Peyer's patch (tissue), 4 donors: ENCODE data around the gene MLST8. TPM values are rescaled to one million over a fixed set of nuclear protein-coding genes. Genes with fewer than 3 reads are reported as not detected.

Experiments used
- DNase-seq, 3 donors: peaks; one replicate each; pipeline ENCODE4 v3.0.0-alpha.2; 2017 to 2019
- H3K27ac ChIP-seq, 4 donors: fragments of 200-600 bp; sonication (generic); one replicate each; pipeline ENCODE4 v1.5.1; 2016 to 2019
- H3K27me3 ChIP-seq, 2 donors: fragments of 200-600 bp; sonication (generic); one replicate each; pipeline ENCODE4 v1.5.1; 2019
- H3K36me3 ChIP-seq, 3 donors: fragments of 200-600 bp; sonication (generic); one replicate each; pipeline ENCODE4 v1.5.1; 2016 to 2019
- H3K4me1 ChIP-seq, 4 donors: fragments of 200-600 bp; sonication (generic); one replicate each; pipeline ENCODE4 v1.5.1; 2016 to 2019
- H3K4me3 ChIP-seq, 4 donors: fragments of 200-600 bp; sonication (generic); 1 replicate in 3 of 4; 2 replicates in 1 of 4; pipeline ENCODE4 v1.5.1; 2016 to 2019; ENCODE audit warnings: mild to moderate bottlenecking in 1 of 4
- H3K9me3 ChIP-seq, 4 donors: fragments of 200-600 bp; sonication (generic); one replicate each; pipeline ENCODE4 v1.5.1; 2016 to 2019; ENCODE audit warnings: mild to moderate bottlenecking in 1 of 4
- POLR2A ChIP-seq, 2 donors: fragments of 450-650 bp; IDR thresholded peaks; one replicate each; pipeline ENCODE4 v1.5.1; 2017; ENCODE audit warnings: antibody characterized with exemption in 2 of 2, mild to moderate bottlenecking in 2 of 2, moderate library complexity in 2 of 2
- total RNA-seq, 4 donors: library from RNA; depleted of rRNA; stranded (reverse); fragments of >200 nt; gene quantifications; one replicate each; pipeline ENCODE4 v1.1.0, GENCODE V29; 2016
- TF ChIP-seq, protein P1 (sequence below), 6 experiments: fragments of 450-650 bp in 4 of 6; fragments of 200-600 bp in 2 of 6; sonication (generic) in 1 of 6; IDR thresholded peaks; one replicate each; pipeline ENCODE4 v1.5.1; 2017 to 2019; ENCODE audit warnings: antibody characterized with exemption in 6 of 6, mild to moderate bottlenecking in 3 of 6, moderate library complexity in 1 of 6

The MLST8 gene
- total RNA-seq, 4 donors from 2014 or later: 45.7 to 95.7 (median 69.4) TPM

GRCh38 chr16:2188395-2188794, 16.9 kb upstream of the MLST8 start:
- Histone ChIP-seq H3K4me3 (no peak overlapping the region), H3K36me3 (no peaks in the 10 kb centered on the region), H3K9me3 (no peaks in the 10 kb centered on the region), H3K27me3 (no peaks in the 10 kb centered on the region), H3K4me1 (no peaks in the 10 kb centered on the region), H3K27ac (no peak overlapping the region)
- no peak for TF ChIP-seq POLR2A (IDR thresholded peaks at IDR 0.05)
- TF ChIP-seq, protein P1, sequence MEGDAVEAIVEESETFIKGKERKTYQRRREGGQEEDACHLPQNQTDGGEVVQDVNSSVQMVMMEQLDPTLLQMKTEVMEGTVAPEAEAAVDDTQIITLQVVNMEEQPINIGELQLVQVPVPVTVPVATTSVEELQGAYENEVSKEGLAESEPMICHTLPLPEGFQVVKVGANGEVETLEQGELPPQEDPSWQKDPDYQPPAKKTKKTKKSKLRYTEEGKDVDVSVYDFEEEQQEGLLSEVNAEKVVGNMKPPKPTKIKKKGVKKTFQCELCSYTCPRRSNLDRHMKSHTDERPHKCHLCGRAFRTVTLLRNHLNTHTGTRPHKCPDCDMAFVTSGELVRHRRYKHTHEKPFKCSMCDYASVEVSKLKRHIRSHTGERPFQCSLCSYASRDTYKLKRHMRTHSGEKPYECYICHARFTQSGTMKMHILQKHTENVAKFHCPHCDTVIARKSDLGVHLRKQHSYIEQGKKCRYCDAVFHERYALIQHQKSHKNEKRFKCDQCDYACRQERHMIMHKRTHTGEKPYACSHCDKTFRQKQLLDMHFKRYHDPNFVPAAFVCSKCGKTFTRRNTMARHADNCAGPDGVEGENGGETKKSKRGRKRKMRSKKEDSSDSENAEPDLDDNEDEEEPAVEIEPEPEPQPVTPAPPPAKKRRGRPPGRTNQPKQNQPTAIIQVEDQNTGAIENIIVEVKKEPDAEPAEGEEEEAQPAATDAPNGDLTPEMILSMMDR (IDR thresholded peaks at IDR 0.05): no peak
- DNase-seq: no peak

DNA sequence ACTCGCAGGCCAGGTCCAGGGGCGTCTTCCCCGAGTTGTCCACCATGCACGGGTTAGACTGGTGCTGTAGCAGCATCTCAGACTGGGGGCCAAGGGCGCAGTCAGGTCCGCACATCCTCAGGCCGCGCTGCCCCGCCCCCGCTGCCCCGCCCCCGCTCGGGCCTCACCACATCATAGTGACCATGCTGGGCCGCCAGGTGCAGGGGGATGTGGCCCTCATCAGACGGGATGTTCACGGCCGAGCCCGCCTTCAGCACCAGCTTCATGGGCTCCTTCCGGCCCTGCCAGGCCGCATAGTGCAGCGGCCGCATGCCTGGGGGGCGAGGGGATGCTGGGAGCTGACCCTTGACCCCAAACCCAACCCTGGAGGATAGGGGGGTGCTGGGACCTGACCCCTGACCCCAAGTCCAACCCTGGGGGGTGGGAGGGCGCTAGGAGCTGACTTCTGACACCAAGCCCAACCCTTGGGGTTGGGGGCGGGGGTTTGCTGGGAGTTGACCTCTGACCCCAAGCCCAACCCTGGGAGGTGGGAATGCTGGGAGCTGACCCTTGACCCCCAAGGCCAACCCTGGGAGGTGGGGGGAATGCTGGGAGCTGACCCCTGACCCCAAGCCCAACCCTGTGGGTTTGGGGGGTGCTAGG, 15.9 kb upstream of the MLST8 start:
- Histone ChIP-seq H3K36me3 (no peaks in the 10 kb centered on the region), H3K27ac (no peak overlapping the region), H3K4me3 (no peak overlapping the region), H3K4me1 (no peaks in the 10 kb centered on the region), H3K9me3 (no peaks in the 10 kb centered on the region), H3K27me3 (no peaks in the 10 kb centered on the region)
- DNase-seq: no peak
- no peak for TF ChIP-seq POLR2A (IDR thresholded peaks at IDR 0.05)
- TF ChIP-seq, protein P1 (IDR thresholded peaks at IDR 0.05): no peak

- no peak overlapping the region for H3K27ac ChIP-seq
- no peak for DNase-seq
- no peak for TF ChIP-seq POLR2A (IDR thresholded peaks at IDR 0.05)
- TF ChIP-seq, protein P1 (IDR thresholded peaks at IDR 0.05): no peak
- no peaks in the 10 kb centered on the region for H3K9me3 ChIP-seq
- H3K4me3 ChIP-seq: no peak overlapping the region
- H3K36me3 ChIP-seq: no peaks in the 10 kb centered on the region
- peaks cover 0 to 4% (median 2%) of the 10 kb centered on the region in 4 donors for H3K4me1 ChIP-seq
- peaks cover 0 to 5% of the 10 kb centered on the region in 2 donors for H3K27me3 ChIP-seq
These were observed 15.1 kb upstream of the MLST8 start for GRCh38 chr16:2190002-2190658.

DNA sequence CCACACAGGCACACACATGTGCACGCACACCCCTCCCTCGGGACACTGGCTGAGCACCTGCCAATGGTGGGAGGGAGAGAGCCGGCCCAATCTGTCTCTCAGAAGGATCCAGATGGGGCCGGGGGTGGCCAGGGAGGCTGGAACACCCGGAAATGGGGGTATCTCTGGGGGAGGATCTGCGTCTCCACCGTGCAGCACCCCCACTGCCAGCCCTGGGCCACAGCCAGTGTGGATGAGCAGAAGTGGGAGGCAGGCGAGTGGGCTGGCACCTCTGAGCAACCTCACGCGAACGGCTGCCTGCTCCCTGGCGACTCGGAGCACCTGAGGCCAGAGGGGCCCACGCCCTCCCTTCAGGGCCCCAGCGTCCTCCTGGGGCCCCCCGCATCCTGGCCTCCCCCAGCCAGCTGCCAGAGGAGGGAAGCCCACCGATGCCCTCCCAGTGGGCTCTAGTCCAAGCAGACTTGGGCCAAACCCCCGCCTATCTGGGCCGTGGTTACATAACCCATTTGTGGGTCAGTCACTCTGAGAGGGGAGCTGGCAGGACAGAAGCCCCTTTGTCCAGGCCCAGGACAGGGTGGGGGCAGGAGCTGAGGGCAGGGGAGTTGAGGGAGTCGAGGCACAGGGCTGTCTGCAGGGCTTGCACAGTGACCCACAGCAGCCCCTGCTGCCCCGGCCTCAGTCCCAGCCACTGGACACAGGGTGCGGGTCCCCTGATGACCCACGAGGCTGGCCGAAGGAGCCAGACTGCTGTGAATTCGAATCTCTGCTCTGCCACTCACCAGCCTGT, 14.4 kb upstream of the MLST8 start:
- no peaks in the 10 kb centered on the region for H3K9me3 ChIP-seq
- no peak for DNase-seq
- no peak overlapping the region for H3K4me3 ChIP-seq
- no peak overlapping the region for H3K27ac ChIP-seq
- TF ChIP-seq, protein P1 (IDR thresholded peaks at IDR 0.05): no peak
- no peak for TF ChIP-seq POLR2A (IDR thresholded peaks at IDR 0.05)
- H3K27me3 ChIP-seq: peaks cover 0 to 12% of the 10 kb centered on the region in 2 donors
- H3K36me3 ChIP-seq: no peaks in the 10 kb centered on the region
- H3K4me1 ChIP-seq: peaks cover 0 to 11% (median 9%) of the 10 kb centered on the region in 4 donors

- TF ChIP-seq, protein P1 (IDR thresholded peaks at IDR 0.05): no peak
- no peak for TF ChIP-seq POLR2A (IDR thresholded peaks at IDR 0.05)
- Histone ChIP-seq H3K27ac (no peak overlapping the region), H3K36me3 (no peaks in the 10 kb centered on the region), H3K4me3 (no peak overlapping the region), H3K4me1 (peaks cover 0 to 14% (median 13%) of the 10 kb centered on the region in 4 donors), H3K27me3 (peaks cover 0 to 16% of the 10 kb centered on the region in 2 donors), H3K9me3 (no peaks in the 10 kb centered on the region)
- no peak for DNase-seq
These were observed 13.9 kb upstream of the MLST8 start for GRCh38 chr16:2191446-2191706.
